Hematopoietic multipotent progenitor cell treated with erythropoietin and hydrocortisone succinate and interleukin-3 and kit ligand, for 6 days (in vitro differentiated cells): ENCODE results near the gene SNAP25.

Experiments
- DNase-seq: peaks from one replicate; pipeline ENCODE4 v3.0.0-alpha.2; 2015

The SNAP25 gene

DNA sequence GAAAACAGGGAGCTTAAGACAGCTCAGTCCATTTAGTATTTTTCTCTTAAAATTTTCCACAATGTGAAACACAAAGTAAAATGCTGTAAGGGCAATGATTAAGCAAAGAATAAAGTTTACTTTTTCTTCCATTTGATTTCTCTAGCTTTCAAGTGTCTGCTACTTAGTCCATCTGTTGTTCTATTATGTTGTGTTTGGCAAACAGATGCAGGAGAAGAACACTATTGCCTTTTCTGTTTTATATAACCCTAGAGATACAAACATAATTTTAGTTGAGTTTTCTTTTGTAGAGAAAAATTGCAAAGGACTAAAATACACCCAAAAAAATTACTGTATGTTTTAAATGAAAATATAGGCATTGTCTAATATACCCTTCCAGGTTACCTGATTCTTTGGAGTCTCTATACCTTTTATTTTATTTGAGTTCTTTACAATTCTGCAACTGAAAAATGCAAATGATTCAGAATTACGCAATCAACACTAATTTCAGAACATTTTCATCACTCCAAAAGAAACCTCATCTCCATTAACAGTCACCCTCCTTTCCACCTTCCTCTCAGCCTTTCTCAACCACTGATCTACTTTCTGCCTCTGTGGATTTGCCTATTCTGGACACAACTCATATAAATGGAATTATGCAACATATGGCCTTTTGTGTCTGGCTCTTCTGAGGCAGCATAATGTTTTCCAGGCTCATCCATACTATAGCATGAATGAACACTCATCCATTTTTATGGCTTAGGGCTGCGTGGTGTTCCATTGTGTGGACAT lies 118.5 kb downstream of the SNAP25 start:
- DNase-seq: no peak

DNA sequence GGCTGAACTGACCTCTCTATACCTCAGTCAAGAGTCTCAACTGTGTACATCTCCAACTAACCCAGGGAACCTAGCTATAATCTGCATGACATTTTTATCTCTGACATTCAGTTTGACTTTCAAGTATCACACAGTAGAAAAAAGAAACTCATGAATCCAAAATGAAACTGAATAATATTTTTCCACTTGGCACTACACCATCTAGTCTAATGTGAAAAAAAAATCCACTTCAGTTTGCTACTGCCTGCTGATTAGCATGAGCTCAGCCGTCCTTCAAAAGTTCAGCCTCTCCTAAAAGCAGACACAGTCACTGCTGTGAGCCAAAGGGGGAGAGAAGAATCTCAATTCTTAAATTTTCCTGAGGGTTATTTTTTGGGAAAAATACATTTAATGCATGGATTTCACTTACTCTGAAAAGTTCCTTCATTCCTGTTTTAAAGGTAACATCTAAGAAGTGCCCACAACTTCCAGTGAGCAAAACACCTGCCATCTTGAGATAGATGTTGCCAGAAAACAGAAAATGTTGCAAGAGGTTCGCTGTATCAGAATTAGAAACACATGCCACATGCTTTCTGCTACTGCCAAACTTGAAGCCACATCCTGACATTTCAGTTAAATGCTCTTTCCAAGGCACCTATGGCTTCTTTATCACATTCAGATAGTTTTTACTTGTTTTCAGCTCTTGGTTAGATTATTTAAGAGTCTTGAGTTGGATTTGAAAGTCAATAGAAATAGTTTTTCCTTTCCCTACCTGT lies 120.0 kb downstream of the SNAP25 start:
- no peak for DNase-seq

DNA sequence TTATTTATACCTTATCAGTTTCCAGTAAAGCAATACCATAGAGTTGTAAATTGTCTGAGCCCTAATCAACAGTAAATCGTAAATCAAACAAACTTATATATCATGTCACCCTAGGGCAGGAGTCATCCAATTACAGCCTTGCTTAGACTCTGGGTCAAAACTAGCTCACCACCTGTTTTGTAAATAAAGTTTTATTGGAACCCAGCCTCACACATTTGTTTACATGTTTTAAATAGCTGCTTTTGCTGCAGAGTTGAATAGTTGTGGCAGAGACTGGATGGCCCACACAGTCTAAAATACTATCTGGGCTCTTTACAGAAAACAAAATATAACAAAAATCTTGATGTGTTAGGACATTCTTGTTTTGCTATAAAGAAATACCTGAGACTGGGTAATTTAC lies 121.0 kb downstream of the SNAP25 start:
- DNase-seq: no peak

DNA sequence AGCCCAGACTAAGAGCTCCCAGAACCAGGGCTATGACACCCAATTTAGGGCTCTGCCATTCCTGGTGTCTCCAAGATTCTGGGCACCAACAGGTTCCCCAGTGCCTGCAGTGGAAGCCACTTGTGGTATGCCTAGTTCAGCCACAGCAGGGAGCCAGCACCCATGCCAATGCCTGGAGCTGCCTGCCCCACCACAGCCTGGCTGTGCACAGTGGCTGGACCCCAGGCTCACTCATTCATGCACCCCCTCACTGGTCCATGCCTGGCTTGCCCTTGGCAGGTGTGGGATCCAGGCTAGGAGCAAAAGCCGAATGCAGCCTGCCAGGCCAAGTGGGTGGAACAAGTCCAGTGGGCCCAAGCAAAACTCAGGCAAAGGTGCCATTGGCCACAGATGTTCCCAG lies 123.5 kb downstream of the SNAP25 start:
- DNase-seq: no peak

DNA sequence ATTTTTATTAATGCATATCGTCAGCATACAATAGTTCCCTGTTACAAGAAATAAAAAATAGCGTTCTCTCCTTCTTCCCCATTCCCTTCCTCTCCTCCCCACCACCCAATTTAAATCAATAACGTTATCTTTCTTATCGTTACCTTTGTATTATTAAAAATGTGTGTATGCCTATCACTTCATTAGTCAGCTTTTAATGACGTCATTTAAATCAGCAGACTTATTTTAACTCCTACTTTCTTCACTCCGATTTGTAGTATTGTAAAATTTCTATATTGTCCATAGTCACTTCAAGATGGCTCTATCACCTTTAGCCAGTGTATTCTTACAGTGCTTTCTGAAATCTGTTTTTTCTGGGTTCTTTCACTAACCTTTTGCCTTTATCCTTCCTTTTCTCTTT lies 126.3 kb downstream of the SNAP25 start:
- DNase-seq: no peak

DNA sequence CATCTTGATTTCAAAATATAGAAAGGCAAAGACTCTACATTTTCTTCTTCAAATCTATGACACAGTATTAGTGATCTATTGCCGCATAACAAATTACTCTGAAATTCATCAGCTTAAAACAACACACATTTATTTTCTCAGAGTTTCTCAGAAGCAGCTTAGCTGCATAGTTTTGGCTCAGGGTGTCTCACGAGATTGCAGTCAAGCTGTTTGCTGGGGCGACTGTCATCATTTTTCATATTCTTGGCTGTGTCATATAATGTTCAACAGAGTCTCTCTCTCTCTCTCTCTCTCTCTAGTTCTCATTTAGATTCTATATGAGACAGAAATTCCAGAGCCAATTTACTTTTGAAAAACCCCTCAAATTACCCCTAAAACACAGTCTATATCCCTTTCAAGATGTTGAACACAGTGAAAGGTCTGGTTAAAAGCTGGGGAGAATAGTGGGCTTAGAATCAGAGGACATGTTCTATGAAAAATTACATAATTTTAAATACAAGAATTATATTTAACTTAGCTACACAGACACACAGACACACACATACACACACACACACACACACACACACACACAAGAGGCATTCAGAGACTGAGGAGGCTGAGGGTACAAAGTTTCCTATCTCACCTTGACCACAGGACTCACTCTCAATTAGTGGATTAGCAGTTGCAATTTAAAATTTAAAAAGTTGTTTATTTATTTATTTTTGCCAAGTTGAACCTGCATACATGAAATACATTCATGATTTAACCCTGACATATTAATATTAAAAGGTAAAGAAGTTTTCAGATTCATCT lies 128.7 kb downstream of the SNAP25 start:
- DNase-seq: no peak

DNA sequence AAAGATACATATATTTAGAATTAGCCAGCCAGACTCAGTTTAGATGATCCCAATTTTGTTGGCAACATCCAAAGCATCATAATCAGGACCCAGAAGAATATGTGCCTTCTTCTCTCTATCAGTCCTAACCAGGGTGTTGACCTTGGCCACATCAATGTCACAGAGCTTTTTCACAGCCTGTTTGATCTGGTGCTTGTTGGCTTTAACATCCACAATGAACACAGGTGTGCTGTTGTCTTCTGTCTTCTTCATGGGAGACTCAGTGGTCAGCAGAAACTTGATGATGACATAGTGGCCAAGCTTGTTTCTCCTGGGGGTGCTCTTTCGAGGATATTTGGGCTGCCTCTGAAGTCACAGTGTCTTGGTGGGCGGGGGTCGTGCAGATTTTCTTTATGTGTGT lies 130.5 kb downstream of the SNAP25 start:
- no peak for DNase-seq

DNA sequence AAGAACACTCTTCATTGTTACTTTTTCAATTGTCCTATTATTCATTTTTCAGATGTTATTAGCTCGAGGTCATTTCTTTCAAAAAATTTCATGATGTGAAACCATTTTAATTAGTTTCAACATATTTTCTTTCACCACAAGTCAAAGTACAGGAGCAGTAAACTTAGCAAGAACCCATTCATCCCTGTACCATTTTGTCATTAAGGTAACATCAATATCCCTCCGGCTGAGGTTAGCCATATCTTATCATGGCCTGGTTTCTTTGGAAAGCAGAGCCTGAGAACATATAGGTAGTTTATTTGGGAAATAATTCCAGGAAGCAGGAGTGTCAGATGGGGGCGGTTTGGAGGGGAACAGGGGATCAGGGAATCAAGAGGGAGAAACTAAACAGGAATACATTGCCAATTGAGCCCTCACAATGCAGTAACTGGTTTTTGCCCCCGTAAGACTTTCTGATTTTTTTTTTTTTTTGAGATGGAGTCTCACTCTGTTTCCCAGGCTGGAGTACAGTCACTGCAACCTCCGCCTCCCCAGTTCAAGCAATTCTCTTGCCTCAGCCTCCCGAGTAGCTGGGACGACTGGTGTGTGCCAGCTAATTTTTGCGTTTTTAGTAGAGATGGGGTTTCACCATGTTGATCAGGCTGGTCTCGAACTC lies 131.7 kb downstream of the SNAP25 start:
- DNase-seq: no peak

DNA sequence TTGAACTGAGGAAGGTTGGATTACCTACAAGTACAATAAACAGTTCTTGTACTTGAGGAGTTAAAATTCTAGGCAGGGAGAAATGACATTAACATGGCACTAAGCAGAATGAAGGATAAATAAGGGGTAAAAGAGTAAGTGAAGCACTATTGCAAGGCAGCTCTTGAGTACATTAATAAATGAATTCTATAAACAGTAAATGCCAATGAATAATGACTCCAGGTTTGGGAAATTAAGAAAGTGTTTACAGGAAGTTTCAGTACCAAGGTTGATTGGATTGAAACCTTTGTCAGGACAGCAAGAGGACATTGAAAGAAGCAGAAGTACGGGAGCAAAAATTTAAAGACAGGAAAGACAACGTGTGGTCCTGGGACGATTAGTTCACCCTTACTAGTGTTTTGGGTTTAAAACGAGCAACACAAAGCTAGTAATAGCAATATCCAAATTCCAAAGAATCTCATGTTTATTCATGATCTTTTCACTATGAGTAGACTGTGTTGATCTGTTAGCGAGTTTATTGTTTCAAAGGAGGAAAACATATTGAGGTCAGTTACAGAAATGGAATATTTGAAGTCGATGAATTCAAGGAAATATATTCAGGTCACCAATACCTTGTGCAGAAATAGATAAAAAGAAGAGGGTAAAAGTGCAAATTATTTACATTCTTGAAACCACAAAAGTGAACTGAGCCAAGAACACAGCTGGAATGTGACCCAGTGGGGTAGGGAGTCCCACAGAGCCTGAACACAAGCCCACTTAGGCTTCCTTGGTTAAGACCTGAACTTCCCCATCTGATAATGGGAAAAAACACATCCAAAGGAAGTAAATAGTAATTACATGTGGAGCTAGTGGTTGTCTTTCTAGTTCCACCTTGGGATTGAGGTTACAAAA lies 134.5 kb downstream of the SNAP25 start:
- no peak for DNase-seq

DNA sequence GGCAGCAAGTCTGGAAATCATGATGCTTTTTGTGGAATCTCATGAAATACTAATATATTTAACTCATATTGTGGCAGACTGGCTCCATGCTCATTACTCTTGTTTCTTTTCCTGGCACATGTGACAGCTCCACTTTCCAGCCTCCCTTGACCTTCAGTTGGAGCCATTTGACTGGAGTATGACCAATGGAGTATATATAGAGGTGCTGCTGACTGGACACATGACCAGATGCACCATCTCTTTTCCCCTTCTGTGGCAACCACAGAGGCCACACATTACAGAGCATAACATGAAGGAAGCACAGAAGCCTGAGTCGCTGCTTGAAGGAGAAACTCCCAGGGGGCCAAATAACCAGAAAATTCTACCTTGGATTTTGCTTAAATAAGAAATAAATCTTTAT lies 138.0 kb downstream of the SNAP25 start:
- DNase-seq: no peak
